Activated CD4-positive, CD25-positive, alpha-beta regulatory T cell treated with anti-CD3 and anti-CD28 coated beads, Interleukin-2, amount 50 U/mL, for 16 hours (primary cell): ENCODE measurements around the gene PROM1.

Source experiments
- DNase-seq: peaks from one replicate; pipeline ENCODE4 v3.0.0-alpha.2; 2020; ENCODE audit warnings: low read depth, low spot score

The PROM1 gene

DNA sequence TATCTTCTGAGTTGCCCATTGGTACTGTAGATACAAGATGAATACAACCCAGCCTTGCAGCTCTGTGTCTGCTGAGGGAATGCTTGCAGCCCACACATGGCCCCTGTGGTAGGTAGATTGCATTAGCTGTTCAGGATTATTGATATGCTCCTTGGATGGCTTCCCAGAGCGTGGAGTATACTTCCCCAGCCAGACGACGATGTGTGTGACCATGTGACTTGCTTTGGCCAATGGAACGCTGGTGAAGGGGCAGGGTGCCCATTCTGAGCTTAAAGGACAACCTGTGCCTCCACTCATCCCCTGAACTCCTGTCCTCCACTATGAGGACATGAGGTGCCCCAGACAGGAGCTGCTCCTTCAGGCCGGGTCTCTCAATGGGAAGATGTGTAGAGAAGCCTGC, 96.9 kb downstream of the PROM1 start:
- no peak for DNase-seq

GRCh38 chr4:15983610-15984009, 100.2 kb downstream of the PROM1 start:
- DNase-seq = no peak

GRCh38 chr4:15982842-15983524, 100.8 kb downstream of the PROM1 start:
- no peak for DNase-seq

DNA sequence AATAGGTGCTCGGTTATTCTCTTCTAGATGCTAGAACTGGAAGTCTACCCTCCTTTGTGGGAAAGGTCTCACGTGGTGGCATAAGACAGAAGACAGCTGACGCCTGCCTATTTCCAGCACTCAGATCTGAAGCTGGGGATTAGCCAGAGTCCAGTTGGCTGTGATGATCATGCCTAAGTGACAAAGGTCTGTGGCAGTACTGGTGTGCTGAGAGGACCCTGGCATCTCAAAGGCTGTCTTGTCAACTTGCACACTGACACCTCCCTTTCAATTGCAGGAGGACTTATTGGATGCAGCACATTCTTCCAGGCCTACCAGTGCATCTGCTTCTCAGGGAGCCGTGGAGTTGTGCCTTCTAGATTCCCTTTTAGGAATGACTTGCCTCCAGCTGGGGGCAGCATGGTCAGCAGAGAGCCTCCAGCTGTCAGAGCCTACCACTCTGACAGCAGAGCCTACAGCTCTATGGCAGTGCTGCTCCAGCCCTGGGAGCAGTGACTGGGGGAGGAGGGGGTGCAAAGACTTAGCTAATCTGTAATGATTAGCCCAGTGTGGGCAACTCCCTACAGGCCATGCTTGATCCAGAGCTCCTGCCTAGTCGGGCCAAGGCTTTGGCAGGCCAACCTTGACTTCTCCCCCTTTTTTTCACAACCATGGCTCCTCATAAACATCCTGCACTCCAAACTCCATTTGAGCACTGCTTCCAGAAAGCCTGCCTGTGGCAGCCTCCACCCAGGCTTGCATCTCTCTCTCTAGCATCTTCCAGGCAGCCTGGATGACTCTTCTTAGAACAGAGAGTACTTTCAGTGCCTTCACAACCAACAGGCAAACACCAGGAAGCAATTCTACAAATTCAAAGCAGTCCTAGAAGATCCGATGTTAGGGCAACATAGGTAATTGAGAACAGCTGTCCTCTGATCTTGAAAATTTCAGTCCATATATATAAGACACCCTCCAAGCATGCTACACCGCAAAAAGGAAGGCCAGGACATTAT, 107.1 kb downstream of the PROM1 start:
- DNase-seq = no peak

- no peak for DNase-seq
These were observed 112.6 kb downstream of the PROM1 start for GRCh38 chr4:15971068-15971801.

DNA sequence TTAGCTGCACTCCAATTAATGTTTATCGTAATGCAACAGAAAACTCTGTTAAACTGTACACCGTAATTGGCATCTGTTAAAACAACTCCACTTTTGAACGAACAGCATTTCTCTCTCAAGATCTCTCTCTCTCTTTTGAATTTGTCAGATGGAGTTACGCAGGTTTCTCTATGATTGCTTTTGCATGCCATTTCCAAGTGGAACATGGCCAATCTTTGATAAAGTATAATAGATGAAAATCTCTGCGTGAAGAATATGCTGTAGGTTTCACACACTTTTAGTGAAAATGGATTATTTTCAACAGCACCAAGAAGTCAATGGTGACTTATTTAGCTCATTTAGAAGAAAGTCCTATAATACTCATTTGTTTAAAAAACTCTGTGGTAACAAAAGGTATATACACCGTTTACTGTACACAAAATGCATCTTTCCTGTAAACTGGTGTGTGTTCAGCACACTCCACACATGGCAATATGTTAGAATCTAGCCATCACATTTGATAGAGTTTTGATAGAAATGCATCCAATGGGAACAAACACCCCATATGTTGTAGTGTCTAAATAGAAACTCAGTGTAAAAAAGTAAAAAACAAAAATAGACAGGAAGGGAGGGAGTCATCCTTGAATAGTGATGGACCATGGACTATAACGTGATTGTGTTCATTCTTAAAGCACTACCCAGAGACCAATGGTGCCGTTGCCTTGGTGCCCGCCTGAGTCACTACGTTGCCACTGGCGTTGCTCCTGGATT, 115.1 kb downstream of the PROM1 start:
- DNase-seq = no peak

- no peak for DNase-seq
These were observed 118.5 kb downstream of the PROM1 start for GRCh38 chr4:15965325-15965724.

GRCh38 chr4:15964159-15964558, 119.7 kb downstream of the PROM1 start:
- DNase-seq = no peak

- DNase-seq = no peak
These were observed 120.2 kb downstream of the PROM1 start for GRCh38 chr4:15963576-15963975.

DNA sequence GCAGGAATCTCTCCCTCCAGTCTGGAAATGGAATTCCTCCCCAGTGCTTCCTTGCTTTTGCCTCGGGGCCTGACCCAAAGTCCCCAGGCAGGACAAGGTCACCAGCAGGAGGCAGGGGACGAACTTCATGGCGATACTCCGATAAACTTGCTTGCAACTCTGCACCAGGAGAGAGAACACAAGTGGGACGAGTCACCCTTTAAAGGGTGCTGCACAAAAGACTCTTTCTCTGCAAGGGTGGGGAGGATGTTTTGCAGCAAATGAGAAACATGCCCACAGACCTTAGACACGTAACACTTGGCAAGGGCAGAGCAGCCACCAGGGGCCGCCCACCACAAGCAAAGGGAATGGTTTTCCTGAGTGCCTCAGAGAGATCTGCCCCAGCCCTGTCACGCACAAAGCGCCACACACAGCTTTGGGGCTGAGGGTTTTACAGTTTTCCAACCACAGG, 120.8 kb downstream of the PROM1 start, which contains the start of gene FGFBP2:
FGFBP2 (minus strand) TSS at position 175 of the 451 bp plus-strand sequence; CDS start at position 129, 46 bp downstream.
- DNase-seq = peak; percentile 4

- no peak for DNase-seq
These were observed 121.9 kb downstream of the PROM1 start for GRCh38 chr4:15961781-15962510.

DNA sequence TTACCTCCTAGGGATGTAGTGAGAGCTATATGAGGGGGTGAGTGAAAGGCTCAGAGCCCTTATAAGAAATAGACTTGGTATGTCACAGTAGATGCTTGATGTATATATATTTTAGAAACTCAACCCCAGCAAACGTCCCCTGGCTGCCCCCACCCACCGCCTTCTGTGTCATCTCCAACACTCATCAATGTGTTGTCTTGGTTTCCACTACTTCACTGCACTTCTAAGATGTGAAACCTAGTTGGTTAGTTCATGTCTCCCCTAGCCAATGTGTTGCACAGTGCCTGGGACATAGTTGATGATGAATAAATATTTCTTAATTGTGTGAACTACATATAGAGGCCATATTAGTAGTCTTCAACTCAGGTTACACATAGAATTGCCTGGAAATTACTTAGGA, 125.3 kb downstream of the PROM1 start:
- no peak for DNase-seq

DNA sequence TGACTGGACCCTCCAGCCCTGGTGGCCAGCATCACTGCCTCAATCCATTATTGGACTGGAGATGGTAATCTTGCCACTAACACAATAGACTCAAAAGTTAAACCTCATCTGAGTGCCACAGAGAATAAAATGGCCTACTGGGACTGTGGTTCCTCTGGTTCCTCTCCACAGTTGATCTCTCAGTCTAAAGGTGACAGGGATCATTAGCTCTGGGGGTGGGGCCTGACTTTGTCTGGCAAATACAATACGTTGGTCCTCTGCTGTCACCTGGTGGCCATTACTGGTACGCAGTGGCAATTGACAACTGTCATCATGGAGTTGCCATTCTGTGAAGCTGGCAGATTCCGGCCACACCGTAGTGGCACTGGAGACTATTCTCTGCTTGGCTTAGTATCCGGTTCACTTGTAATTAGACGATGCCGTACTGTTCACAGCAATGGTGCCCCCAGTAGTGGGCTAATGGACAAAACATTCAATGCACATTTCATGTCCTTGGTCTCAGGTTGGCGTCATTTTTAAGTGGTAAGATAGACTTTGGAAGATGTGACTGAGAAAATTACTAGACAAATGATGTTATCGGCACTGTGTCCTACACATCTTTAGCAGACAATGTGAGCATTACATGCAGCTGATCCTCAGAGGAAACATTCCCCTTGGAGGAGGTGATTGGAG, 127.5 kb downstream of the PROM1 start:
- DNase-seq = peak; percentile 54

DNA sequence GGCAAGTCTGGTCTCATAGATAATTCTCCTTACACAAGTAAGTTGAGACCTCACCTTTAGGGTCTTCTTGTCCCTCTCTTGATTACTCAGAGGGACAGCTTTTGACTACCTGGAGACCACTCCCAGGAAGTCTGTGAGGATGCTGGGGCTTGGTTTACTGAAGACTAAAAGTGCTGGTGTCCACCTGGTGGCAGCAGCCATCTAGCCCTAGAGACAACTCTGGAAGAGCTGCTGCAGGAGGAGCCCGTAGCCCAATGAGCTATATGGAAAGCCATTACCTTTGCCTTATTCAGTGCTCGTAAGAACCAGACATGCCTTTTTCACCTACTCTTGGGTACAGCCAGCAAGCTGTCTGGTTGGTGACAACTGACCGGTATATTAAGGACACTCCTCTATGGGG, 128.2 kb downstream of the PROM1 start:
- no peak for DNase-seq

- no peak for DNase-seq
These were observed 130.2 kb downstream of the PROM1 start for GRCh38 chr4:15953625-15954024.

GRCh38 chr4:15951781-15952180, 132.0 kb downstream of the PROM1 start:
- DNase-seq = no peak

DNA sequence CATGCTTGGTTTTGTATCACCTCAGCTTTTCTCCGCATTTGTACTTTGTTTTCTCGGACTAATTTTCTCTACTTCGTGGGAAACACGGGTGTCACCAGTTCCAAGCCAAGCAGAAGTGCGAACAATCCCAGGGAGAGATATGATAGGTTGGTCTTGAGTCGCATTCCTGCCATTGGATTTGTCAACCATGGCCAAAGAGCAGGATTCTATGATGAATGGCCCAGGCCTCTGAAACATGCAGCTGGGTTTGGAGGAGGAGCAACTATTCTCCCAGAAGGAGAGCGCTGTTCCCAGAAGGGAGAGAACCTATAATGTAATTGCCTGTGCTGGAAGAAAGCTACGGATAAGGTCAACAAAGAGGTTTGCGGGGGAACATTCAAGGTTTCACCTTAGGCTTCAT, 135.0 kb downstream of the PROM1 start:
- DNase-seq = no peak

DNA sequence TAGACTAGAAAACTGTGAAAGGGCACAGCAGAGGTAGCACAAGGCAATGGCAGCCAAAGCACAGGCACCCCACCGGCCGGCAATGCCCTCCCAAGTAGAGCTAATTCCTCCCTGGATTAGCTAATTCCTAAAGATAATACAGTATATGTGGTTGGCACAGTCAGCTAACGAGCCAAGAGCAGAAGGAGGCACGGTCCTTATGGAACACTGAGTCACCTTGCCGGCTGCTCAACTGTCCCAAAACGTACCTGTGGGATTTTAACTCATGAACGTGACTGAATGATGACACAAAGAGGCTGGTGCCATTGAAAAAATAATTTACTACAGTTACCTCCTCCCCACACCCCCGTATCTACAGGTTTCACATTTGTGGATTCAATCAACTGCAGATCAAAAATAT, 136.1 kb downstream of the PROM1 start:
- DNase-seq = no peak

DNA sequence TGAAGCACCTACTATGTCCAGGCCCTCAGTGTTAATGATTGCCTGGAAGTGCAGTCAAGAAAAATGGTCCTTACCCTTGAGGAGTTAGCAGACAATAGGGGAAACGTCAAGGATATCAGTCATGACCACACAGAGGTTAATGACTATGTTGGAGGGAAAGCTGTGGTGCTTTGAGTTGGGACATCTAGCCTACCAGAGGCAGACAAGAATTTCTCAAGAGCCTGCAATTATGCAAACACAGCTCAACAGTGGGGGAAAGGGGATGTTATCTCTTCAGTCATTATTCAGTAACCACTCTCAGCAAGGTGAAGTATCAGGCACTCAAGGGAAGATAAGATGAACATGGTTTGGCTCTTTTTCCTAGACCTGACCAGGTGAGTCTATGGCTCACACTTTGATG, 138.3 kb downstream of the PROM1 start:
- no peak for DNase-seq

- DNase-seq = no peak
These were observed 138.9 kb downstream of the PROM1 start for GRCh38 chr4:15944895-15945294.
